Hepatocyte (in vitro differentiated cells): ENCODE data around the gene IFT88. TPM values are rescaled to one million over a fixed set of nuclear protein-coding genes. Genes with fewer than 3 reads are reported as not detected.

Experiments
- DNase-seq: peaks from one replicate; pipeline ENCODE4 v3.0.0-alpha.2; 2016; ENCODE audit warnings: low spot score
- H2AFZ ChIP-seq: fragments of 200-600 bp; sonication (generic); 2 replicates; pipeline ENCODE4 v1.6.0; 2016; ENCODE audit warnings: antibody characterized with exemption, mild to moderate bottlenecking
- H3K27ac ChIP-seq: fragments of 200-600 bp; sonication (generic); 2 replicates; pipeline ENCODE4 v1.5.1; 2016; ENCODE audit warnings: mild to moderate bottlenecking
- H3K27me3 ChIP-seq: fragments of 200-600 bp; sonication (generic); 2 replicates; pipeline ENCODE4 v1.6.1; 2016
- H3K36me3 ChIP-seq: fragments of 200-600 bp; sonication (generic); replicated peaks from 2 replicates; pipeline ENCODE4 v1.5.1; 2016; ENCODE audit warnings: low read depth; ENCODE audit not compliant: insufficient read depth
- H3K4me1 ChIP-seq: fragments of 200-600 bp; sonication (generic); 2 replicates; pipeline ENCODE4 v1.5.1; 2016; ENCODE audit warnings: mild to moderate bottlenecking, moderate library complexity; ENCODE audit not compliant: insufficient read depth
- H3K4me2 ChIP-seq: fragments of 200-600 bp; sonication (generic); 2 replicates; pipeline ENCODE4 v1.6.0; 2016
- H3K4me3 ChIP-seq: fragments of 200-600 bp; sonication (generic); 2 replicates; pipeline ENCODE4 v1.5.1; 2016; ENCODE audit warnings: mild to moderate bottlenecking
- H3K79me2 ChIP-seq: fragments of 200-600 bp; sonication (generic); 2 replicates; pipeline ENCODE4 v1.6.0; 2017; ENCODE audit warnings: mild to moderate bottlenecking
- H3K9me2 ChIP-seq: fragments of 200-600 bp; sonication (generic); replicated peaks from 2 replicates; pipeline ENCODE4 v1.6.0; 2017; ENCODE audit warnings: mild to moderate bottlenecking; ENCODE audit not compliant: insufficient read depth
- H3K9me3 ChIP-seq: fragments of 200-600 bp; sonication (generic); 2 replicates; pipeline ENCODE4 v1.5.1; 2016; ENCODE audit warnings: low read depth, mild to moderate bottlenecking
- H4K20me1 ChIP-seq: fragments of 200-600 bp; sonication (generic); 2 replicates; pipeline ENCODE4 v1.6.0; 2016; ENCODE audit warnings: mild to moderate bottlenecking; ENCODE audit not compliant: insufficient read depth, poor library complexity, severe bottlenecking
- CTCF ChIP-seq: fragments of 200-600 bp; sonication (generic); IDR thresholded peaks from 2 replicates; pipeline ENCODE4 v1.5.1; 2016; ENCODE audit warnings: antibody characterized with exemption, mild to moderate bottlenecking; ENCODE audit not compliant: poor library complexity
- EZH2 ChIP-seq: fragments of 200-600 bp; sonication (generic); IDR thresholded peaks from 2 replicates; pipeline ENCODE4 v1.6.1; 2016; ENCODE audit warnings: antibody characterized with exemption, mild to moderate bottlenecking, borderline replicate concordance
- EZH2phosphoT487 ChIP-seq: fragments of 200-600 bp; sonication (generic); IDR thresholded peaks from one replicate; pipeline ENCODE4 v1.6.1; 2018; ENCODE audit warnings: antibody characterized with exemption, mild to moderate bottlenecking, low read depth, moderate library complexity; ENCODE audit not compliant: unreplicated experiment, severe bottlenecking
- WGBS: methylation state at CpG from one replicate; pipeline ENCODE4 v1.1.6; 2016; ENCODE audit warnings: low lambda C conversion rate; ENCODE audit errors: missing lambda C conversion rate; 5-methylcytosine and 5-hydroxymethylcytosine counted together
- polyA plus RNA-seq: library from polyadenylated mRNA; unstranded; fragments of >200 nt; fragmentation: Nextera tagmentation; extraction: Ambion mirVana; gene quantifications from 2 replicates; pipeline ENCODE4 v1.2.1, GENCODE V29; 2016
- total RNA-seq: library from RNA; depleted of rRNA; stranded (reverse); fragments of >200 nt; gene quantifications from 2 replicates; pipeline ENCODE4 v1.2.3, GENCODE V29; 2014

Gene IFT88
- total and polyA plus RNA-seq, 2 experiments from 2014 or later, result 9.2 to 19.2 TPM

DNA sequence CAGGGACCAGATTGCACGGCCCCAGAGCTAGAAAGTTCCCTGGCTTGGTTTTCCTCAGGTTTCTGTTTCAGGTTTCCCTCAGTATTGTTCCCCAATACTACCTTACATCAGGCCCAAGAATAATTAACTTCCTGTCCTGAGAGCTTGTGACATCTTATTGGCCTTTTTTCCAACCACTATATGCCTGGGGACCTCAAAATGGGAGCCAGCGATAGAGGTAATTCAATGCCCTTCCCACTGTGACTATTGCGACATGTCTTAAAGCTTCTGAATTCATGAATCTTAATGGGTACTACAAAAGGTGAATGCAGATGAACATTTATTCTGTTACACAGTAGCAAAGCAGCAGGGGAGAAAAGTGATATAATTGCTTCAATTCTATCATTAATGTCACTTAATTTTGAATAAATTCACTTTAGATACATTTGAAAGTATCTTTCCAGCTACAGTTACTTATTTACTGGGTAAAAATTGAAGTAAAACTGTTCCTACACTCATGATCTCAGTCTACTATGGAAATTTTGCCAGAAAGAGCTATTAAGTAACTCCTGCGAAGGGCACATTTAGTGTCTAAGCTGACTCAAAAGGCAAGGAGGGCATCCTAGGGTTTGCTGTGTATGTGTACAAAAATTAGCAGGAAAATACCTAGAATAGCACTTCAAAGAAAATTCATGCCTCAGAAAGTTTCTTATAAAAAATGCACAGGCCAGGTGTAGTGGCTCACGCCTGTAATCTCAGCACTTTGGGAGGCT, 45.4 kb upstream of the IFT88 start:
- Histone ChIP-seq H3K27me3 (no peaks in the 10 kb centered on the region), H3K27ac (no peak overlapping the region), H3K4me1 (peaks cover 21% of the 10 kb centered on the region)

DNA sequence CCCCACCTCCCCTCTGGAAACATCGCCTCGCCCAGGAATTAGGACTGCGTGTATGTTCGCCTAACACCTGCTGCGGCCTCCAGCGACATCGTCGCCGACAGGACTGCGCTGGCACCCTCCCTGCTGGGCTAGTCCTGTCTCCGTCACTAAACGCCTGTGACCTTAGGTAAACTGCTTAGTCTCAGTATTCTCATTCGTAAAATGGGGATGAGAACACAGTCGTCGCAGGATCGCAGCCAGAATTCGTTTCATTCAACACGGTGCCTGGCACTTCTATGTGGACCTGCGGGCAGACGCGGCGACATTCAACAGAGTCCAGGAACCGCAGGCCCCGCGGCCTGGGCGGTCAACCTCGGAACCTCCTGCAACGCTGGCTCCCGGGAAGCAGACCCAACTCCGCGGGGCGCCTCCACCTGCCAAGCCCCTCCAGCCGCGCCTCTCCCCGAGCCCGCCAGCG, 41.8 kb upstream of the IFT88 start:
- WGBS, result 4% methylated on average over 37 of the region's 37 CpGs
- peaks cover 33% of the 10 kb centered on the region for H3K79me2 ChIP-seq
- H3K27me3 ChIP-seq, result no peaks in the 10 kb centered on the region
- H3K4me1 ChIP-seq, result peaks cover 24% of the 10 kb centered on the region
- H3K9me3 ChIP-seq, result no peaks in the 10 kb centered on the region
- peak overlapping the region; percentile 81 for H3K27ac ChIP-seq
- peak overlapping the region; percentile 100 for H2AFZ ChIP-seq
- H4K20me1 ChIP-seq, result no peaks in the 10 kb centered on the region
- H3K36me3 ChIP-seq, result no peaks in the 10 kb centered on the region
- DNase-seq, result peak; percentile 50
- TF ChIP-seq CTCF, result no peak
- no peak for TF ChIP-seq EZH2
- no peak for TF ChIP-seq EZH2phosphoT487
- peak overlapping the region; percentile 100 for H3K4me3 ChIP-seq
- H3K4me2 ChIP-seq, result peak overlapping the region; percentile 88
- H3K9me2 ChIP-seq, result no peaks in the 10 kb centered on the region

More for the DNA sequence above, 45.4 kb upstream of the IFT88 start:
- H3K4me2 ChIP-seq, result no peak overlapping the region
- H3K79me2 ChIP-seq, result peaks cover 33% of the 10 kb centered on the region
- 92% methylated on average over 5 of the region's 5 CpGs for WGBS
- H3K9me3 ChIP-seq, result no peaks in the 10 kb centered on the region
- no peak for DNase-seq
- no peak overlapping the region for H3K4me3 ChIP-seq
- no peaks in the 10 kb centered on the region for H3K9me2 ChIP-seq
- H3K36me3 ChIP-seq, result no peaks in the 10 kb centered on the region
- H2AFZ ChIP-seq, result no peak overlapping the region
- TF ChIP-seq EZH2phosphoT487 (no peak), EZH2 (no peak), CTCF (no peak)
- H4K20me1 ChIP-seq, result no peaks in the 10 kb centered on the region

DNA sequence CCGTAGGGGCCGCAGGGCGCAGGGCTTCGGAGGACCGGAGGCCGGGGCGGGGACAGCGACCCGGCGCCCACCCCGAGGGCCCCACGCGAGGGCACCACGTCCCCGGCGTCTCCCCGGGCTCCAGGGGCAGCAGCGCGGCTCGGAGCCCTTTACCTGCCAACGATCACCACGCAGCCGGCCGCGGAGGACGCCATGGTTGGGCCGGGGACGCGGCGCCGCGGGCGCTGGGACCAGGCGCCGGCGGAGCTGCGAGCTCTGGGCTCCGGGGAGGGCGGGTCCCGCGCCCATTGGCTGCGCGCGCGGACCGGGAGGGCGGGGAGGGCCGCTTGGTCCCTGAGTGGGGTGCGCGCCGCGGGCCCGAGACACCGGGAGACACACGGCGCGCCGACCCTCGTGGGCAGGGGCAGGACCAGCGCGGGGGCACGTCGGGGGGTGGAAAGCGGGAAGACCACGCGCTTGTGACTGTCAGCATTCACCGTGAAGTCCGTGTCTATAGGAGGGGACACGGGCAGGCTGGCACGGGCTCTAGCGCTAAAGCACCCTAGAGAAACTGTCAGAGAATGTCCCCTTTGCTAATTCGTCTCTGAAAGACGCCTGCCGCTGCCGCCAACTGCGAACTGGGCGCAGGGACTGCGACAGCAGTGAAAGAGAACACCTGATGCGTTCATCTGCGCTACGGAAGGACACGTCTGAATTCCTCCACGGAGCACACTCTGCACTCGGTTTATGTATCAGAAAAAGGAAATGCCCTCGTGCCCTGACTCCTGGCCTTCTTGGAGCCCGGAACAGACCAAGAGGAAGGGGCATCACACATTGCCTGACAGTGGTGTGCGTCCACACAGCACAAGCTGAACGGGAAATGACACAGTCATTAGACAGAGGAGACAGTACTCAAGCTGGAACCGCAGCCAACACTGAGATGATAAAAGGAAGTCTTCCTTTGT, 41.1 kb upstream of the IFT88 start, which contains the start of gene CRYL1:
CRYL1 (minus strand) TSS at position 257 of the 944 bp plus-strand sequence; CDS start at position 194, 63 bp downstream.
- peak within 1 kb of the TSS; percentile 100 for H3K4me3 ChIP-seq
- H3K4me2 ChIP-seq, result peak within 1 kb of the TSS; percentile 88
- H3K4me1 ChIP-seq, result peaks cover 20% of the 10 kb centered on the region
- H3K79me2 ChIP-seq, result peaks cover 33% of the 10 kb centered on the region
- H3K27ac ChIP-seq, result peak within 1 kb of the TSS; percentile 81
- no peaks in the 10 kb centered on the region for H3K9me2 ChIP-seq
- H3K36me3 ChIP-seq, result no peaks in the 10 kb centered on the region
- TF ChIP-seq EZH2phosphoT487 (no peak), CTCF (no peak), EZH2 (no peak)
- H4K20me1 ChIP-seq, result no peaks in the 10 kb centered on the region
- peak within 1 kb of the TSS; percentile 100 for H2AFZ ChIP-seq
- peak; percentile 85 for DNase-seq
- no peaks in the 10 kb centered on the region for H3K9me3 ChIP-seq
- H3K27me3 ChIP-seq, result no peaks in the 10 kb centered on the region
- WGBS, result under 1% methylated on average over 38 of the region's 89 CpGs
